Uterus (tissue), 4 donors: ENCODE data around the gene RAB3IL1. TPM values are rescaled to one million over a fixed set of nuclear protein-coding genes. Genes with fewer than 3 reads are reported as not detected.

Source experiments
- DNase-seq, 2 donors: peaks; one replicate each; pipeline ENCODE4 v3.0.0-alpha.2; 2019 to 2020
- H3K27ac ChIP-seq, 2 donors: fragments of 200-600 bp; sonication (generic); 1 replicate in 1 of 2; 2 replicates in 1 of 2; pipeline ENCODE4 v1.5.1; 2016 to 2018
- H3K27me3 ChIP-seq, 2 donors: fragments of 200-600 bp; sonication (generic); one replicate each; pipeline ENCODE4 v1.5.1; 2018 to 2019; ENCODE audit warnings: control low read depth in 1 of 2
- H3K36me3 ChIP-seq, 2 donors: fragments of 200-600 bp; sonication (generic); one replicate each; pipeline ENCODE4 v1.5.1; 2019; ENCODE audit warnings: control low read depth in 1 of 2
- H3K4me1 ChIP-seq, 2 donors: fragments of 200-600 bp; sonication (generic); one replicate each; pipeline ENCODE4 v1.5.1; 2018 to 2019; ENCODE audit warnings: control low read depth in 1 of 2
- H3K4me3 ChIP-seq, 2 donors: fragments of 200-600 bp; sonication (generic); 1 replicate in 1 of 2; 2 replicates in 1 of 2; pipeline ENCODE4 v1.5.1; 2018 to 2019; ENCODE audit warnings: mild to moderate bottlenecking in 1 of 2
- H3K9me3 ChIP-seq, 2 donors: fragments of 200-600 bp; sonication (generic); one replicate each; pipeline ENCODE4 v1.5.1; 2019; ENCODE audit warnings: control low read depth in 1 of 2
- POLR2A ChIP-seq, 2 donors: fragments of 450-650 bp; IDR thresholded peaks; one replicate each; pipeline ENCODE4 v1.6.1; 2016; ENCODE audit warnings: antibody characterized with exemption in 2 of 2, mild to moderate bottlenecking in 1 of 2, moderate library complexity in 1 of 2
- intact Hi-C: fragments of 100-400 bp; cut with DNase I; formaldehyde crosslinking; loops from one replicate; pipeline ENCODE4 v1.15.1; 2023; ENCODE audit warnings: low total_unique reads
- total RNA-seq, 4 donors: library from RNA; depleted of rRNA in 3 of 4; stranded (reverse); fragments of >200 nt in 3 of 4; gene quantifications; one replicate each; pipeline versions ENCODE4 v1.1.0 to v1.2.4, GENCODE V29; 2014 to 2023
- TF ChIP-seq, protein P1 (sequence below), 4 experiments: fragments of 200-600 bp in 2 of 4; fragments of 450-650 bp in 2 of 4; sonication (generic) in 2 of 4; IDR thresholded peaks; one replicate each; pipeline ENCODE4 v1.5.1; 2016 to 2019; ENCODE audit warnings: antibody characterized with exemption in 4 of 4, mild to moderate bottlenecking in 2 of 4, moderate library complexity in 1 of 4
- donor health status: DM: yes; HTN: yes; CAD: no.

RAB3IL1 gene
- total RNA-seq, 4 donors from 2014 or later = 12.6 to 60.3 (median 26.8) TPM

- no peaks in the 10 kb centered on the region for H3K9me3 ChIP-seq
- H3K36me3 ChIP-seq = no peaks in the 10 kb centered on the region
- H3K4me3 ChIP-seq = no peak overlapping the region
- H3K4me1 ChIP-seq = peaks cover 0 to 4% of the 10 kb centered on the region in 2 donors
- no peak for TF ChIP-seq POLR2A (IDR thresholded peaks at IDR 0.05)
- TF ChIP-seq, protein P1, sequence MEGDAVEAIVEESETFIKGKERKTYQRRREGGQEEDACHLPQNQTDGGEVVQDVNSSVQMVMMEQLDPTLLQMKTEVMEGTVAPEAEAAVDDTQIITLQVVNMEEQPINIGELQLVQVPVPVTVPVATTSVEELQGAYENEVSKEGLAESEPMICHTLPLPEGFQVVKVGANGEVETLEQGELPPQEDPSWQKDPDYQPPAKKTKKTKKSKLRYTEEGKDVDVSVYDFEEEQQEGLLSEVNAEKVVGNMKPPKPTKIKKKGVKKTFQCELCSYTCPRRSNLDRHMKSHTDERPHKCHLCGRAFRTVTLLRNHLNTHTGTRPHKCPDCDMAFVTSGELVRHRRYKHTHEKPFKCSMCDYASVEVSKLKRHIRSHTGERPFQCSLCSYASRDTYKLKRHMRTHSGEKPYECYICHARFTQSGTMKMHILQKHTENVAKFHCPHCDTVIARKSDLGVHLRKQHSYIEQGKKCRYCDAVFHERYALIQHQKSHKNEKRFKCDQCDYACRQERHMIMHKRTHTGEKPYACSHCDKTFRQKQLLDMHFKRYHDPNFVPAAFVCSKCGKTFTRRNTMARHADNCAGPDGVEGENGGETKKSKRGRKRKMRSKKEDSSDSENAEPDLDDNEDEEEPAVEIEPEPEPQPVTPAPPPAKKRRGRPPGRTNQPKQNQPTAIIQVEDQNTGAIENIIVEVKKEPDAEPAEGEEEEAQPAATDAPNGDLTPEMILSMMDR (IDR thresholded peaks at IDR 0.05) = no peak
- DNase-seq = no peak
- no peak overlapping the region for H3K27ac ChIP-seq
- H3K27me3 ChIP-seq = no peaks in the 10 kb centered on the region
- intact Hi-C loops = no loop called here
Observed at GRCh38 chr11:61905067-61905696, 12.2 kb downstream of the RAB3IL1 start.

- H3K27me3 ChIP-seq = no peaks in the 10 kb centered on the region
- H3K9me3 ChIP-seq = no peaks in the 10 kb centered on the region
- H3K4me3 ChIP-seq = no peak overlapping the region
- no peak for DNase-seq
- H3K27ac ChIP-seq = no peak overlapping the region
- intact Hi-C loops = no loop called here
- H3K4me1 ChIP-seq = peaks cover 0 to 4% of the 10 kb centered on the region in 2 donors
- H3K36me3 ChIP-seq = no peaks in the 10 kb centered on the region
- no peak for TF ChIP-seq POLR2A (IDR thresholded peaks at IDR 0.05)
- TF ChIP-seq, protein P1 (IDR thresholded peaks at IDR 0.05) = no peak
Observed at GRCh38 chr11:61904539-61905048, 12.8 kb downstream of the RAB3IL1 start.

DNA sequence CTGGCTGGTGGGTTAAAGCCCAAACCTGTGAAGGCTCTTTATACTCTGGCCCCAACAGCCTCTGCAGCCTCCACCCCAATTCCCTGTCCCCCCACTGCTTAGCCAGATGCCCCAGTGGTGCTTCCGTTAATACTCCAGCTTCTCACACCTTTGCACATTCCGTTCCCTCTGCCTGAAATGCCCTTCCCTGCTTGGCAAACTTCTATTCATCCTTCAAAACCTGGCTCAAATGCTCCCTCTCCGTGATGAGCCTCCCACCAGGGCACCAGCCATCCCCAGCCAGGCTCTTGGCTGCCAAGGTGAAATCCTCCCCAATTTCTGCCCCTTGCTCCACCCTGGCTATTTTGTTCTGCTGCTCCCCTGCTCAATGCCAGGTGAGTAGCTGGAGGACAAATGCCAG is 13.5 kb downstream of the RAB3IL1 start:
- Histone ChIP-seq H3K4me3 (no peak overlapping the region), H3K36me3 (no peaks in the 10 kb centered on the region), H3K9me3 (no peaks in the 10 kb centered on the region), H3K27ac (no peak overlapping the region), H3K27me3 (no peaks in the 10 kb centered on the region), H3K4me1 (peaks cover 0 to 4% of the 10 kb centered on the region in 2 donors)
- intact Hi-C loops = no loop called here
- no peak for TF ChIP-seq POLR2A (IDR thresholded peaks at IDR 0.05)
- TF ChIP-seq, protein P1 (IDR thresholded peaks at IDR 0.05) = no peak
- DNase-seq = no peak

DNA sequence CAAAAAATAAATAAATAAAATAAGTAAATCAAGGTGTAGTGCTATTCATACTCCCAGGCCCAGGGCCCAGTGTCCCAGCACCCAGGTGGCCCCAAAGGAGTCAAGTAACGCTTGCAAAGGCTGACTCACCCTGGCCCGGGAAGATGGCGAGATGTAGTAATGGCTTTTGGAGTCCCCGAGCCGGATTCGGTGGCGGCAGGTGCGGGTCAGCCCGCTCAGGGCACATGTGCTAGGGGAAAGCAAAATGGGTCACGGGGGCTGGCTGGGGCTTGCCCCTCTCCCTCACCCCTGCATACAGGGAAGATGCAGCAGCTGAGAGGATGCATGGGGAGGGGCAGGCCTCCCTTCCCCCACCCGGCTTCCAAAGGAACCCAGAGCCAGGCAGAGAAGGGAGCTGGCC is 15.1 kb downstream of the RAB3IL1 start:
- TF ChIP-seq, protein P1 (IDR thresholded peaks at IDR 0.05) = no peak
- intact Hi-C loops = no loop called here
- no peaks in the 10 kb centered on the region for H3K36me3 ChIP-seq

GRCh38 chr11:61901397-61901796 is 16.0 kb downstream of the RAB3IL1 start:
- no peak for TF ChIP-seq POLR2A (IDR thresholded peaks at IDR 0.05)
- TF ChIP-seq, protein P1 (IDR thresholded peaks at IDR 0.05) = no peak
- intact Hi-C loops = no loop called here
- no peaks in the 10 kb centered on the region for H3K9me3 ChIP-seq
- no peak overlapping the region for H3K4me3 ChIP-seq
- no peaks in the 10 kb centered on the region for H3K4me1 ChIP-seq
- no peak overlapping the region for H3K27ac ChIP-seq
- H3K36me3 ChIP-seq = no peaks in the 10 kb centered on the region
- no peaks in the 10 kb centered on the region for H3K27me3 ChIP-seq
- no peak for DNase-seq

More for the DNA sequence above, 15.1 kb downstream of the RAB3IL1 start:
- H3K27ac ChIP-seq = no peak overlapping the region
- no peaks in the 10 kb centered on the region for H3K27me3 ChIP-seq
- no peaks in the 10 kb centered on the region for H3K9me3 ChIP-seq
- no peaks in the 10 kb centered on the region for H3K4me1 ChIP-seq
- H3K4me3 ChIP-seq = no peak overlapping the region
- DNase-seq = no peak
